Stimulated activated naive CD8-positive, alpha-beta T cell treated with anti-CD3 and anti-CD28 coated beads, Interleukin-15, amount 100 ng/mL, for 72 hours (primary cell): ENCODE data around the gene POLRMT.

Experiments
- ATAC-seq: fragments of 150-1000 bp; cut with Tn5 transposase; 2 replicates; pipeline ENCODE4 v1.10.0; 2021; ENCODE audit warnings: mild to moderate bottlenecking, moderate library complexity
- DNase-seq, 2 donors: peaks; one replicate each; pipeline ENCODE4 v3.0.0; 2021 to 2022
- H3K27ac Mint-ChIP-seq, 2 donors: one replicate each; pipeline ENCODE4 v1.8.0; 2022; ENCODE audit warnings: mild to moderate bottlenecking in 2 of 2, mixed read lengths in 2 of 2, moderate library complexity in 2 of 2
- H3K27me3 Mint-ChIP-seq: one replicate; pipeline ENCODE4 v1.8.0; 2022; ENCODE audit warnings: mixed read lengths
- H3K4me1 Mint-ChIP-seq: one replicate; pipeline ENCODE4 v1.8.0; 2022; ENCODE audit warnings: mild to moderate bottlenecking, mixed read lengths
- H3K4me3 Mint-ChIP-seq, 2 donors: one replicate each; pipeline ENCODE4 v1.8.0; 2022; ENCODE audit warnings: mild to moderate bottlenecking in 2 of 2, mixed read lengths in 2 of 2, moderate library complexity in 1 of 2
- H3K9me3 Mint-ChIP-seq, 2 donors: one replicate each; pipeline ENCODE4 v1.8.0; 2022; ENCODE audit warnings: mixed read lengths in 2 of 2

The POLRMT gene

GRCh38 chr19:577439-578392, 55.6 kb downstream of the POLRMT start:
- DNase-seq (no peak), ATAC-seq (peak; percentile 3)
- Mint-ChIP-seq H3K4me1 (peaks cover 41% of the 10 kb centered on the region), H3K4me3 (no peak overlapping the region), H3K9me3 (no peaks in the 10 kb centered on the region), H3K27ac (peak overlapping the region in 1 of 2 donors; percentile 85), H3K27me3 (no peaks in the 10 kb centered on the region)

- ATAC-seq: no peak
- H3K4me3 Mint-ChIP-seq: no peak overlapping the region
- no peaks in the 10 kb centered on the region for H3K9me3 Mint-ChIP-seq
- no peak for DNase-seq
- H3K27ac Mint-ChIP-seq: no peak overlapping the region
- no peaks in the 10 kb centered on the region for H3K27me3 Mint-ChIP-seq
- H3K4me1 Mint-ChIP-seq: peaks cover 45% of the 10 kb centered on the region
These were observed 56.4 kb downstream of the POLRMT start for GRCh38 chr19:576768-577438.

DNA sequence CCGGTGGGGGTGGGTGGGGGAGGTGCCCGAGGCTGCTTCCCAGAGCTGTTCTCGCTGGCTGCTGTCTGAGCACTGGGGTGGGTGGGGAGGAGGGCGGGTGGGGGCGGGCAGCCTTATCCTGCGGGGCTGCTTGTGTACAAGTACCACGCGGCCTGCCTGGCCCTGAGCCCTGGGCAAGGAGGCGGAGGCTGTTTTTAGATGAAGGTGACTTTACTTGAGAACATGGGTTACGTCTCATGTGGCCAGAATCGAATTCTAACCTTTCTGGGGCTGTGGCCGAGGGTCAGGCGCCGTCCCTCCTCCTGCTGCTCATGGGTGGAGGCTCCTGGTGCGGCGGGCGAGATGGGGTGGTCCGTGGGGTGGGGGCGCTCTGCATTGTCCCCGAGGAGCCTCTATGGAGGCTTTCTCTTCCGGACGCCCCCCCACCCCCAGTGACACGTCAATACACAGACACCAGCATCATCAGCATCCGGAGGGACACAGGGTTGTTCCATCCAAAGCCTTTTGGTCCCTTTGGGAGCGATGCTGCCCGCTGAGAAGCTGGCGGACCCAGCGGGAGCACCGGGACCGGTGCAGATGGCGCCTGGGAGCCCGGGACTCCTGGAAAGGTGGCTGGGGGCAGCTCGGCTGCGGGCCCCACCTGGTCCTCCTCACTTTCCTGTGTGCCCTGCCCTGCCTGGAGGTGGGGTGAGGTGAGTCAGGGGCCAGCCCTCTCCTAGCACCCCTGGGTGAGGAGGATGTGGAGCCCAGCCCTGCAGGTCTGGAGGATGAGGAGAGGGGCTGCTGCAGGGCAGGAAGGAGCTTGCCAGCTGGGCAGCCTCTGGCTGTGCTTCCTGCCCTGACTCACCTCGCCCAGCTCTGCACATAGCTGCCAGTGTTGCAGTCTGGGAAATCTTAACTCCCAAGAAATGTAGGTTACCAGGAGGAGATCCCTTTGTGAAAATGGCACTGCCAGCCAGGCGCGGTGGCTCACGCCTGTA, 57.5 kb downstream of the POLRMT start:
- no peak overlapping the region for H3K27ac Mint-ChIP-seq
- ATAC-seq: no peak
- no peaks in the 10 kb centered on the region for H3K27me3 Mint-ChIP-seq
- H3K4me1 Mint-ChIP-seq: peaks cover 54% of the 10 kb centered on the region
- H3K4me3 Mint-ChIP-seq: no peak overlapping the region
- H3K9me3 Mint-ChIP-seq: no peaks in the 10 kb centered on the region
- DNase-seq: no peak

DNA sequence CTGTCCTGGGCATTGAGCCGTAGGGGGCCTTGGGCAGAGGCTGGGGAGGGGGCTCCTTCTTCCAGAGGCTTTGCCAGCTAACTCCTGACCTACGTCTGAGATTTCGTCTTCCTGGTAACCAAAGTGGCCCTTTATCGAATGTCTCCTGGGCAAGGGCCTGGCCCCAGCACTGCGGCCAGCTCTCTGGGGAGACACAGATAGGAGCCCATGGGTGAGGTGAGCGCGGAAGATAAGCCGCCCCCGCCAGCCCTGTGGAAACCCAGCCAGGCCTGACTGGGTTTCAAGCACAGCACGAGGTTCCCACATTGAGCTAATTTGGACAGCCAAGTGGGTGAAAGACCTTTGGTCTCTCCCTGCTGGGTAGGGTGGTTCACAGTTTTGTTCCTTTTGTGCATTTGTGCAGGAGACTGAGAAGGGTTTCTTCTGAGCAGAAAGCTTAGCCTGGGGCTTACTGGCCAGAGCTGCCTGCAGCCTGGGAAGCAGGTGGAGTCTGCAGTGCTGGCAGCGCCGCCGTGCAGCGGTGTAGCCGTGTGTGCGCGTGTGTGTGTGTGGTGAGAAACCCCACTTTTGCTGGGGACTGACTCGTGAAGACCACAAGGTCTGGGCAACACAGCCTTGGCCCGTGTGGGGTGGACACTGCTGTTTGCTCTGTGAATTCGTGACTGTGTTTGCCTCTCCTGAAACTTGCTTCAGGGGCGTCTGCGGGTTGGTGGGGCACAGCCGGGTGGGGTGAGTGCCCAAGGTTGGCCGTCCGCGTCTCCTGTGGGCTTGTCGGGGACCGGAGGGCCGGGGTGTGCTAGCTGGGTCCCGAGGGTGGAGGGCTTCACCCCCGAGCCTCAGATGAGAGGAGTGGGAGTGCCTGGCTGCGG, 58.4 kb downstream of the POLRMT start:
- no peak for DNase-seq
- H3K27ac Mint-ChIP-seq: peak overlapping the region in 1 of 2 donors; percentile 81
- no peaks in the 10 kb centered on the region for H3K27me3 Mint-ChIP-seq
- H3K4me3 Mint-ChIP-seq: peak overlapping the region; percentile 88 to 93
- ATAC-seq: no peak
- no peaks in the 10 kb centered on the region for H3K9me3 Mint-ChIP-seq
- peaks cover 57% of the 10 kb centered on the region for H3K4me1 Mint-ChIP-seq

- peak overlapping the region; percentile 40 to 88 for H3K27ac Mint-ChIP-seq
- H3K4me1 Mint-ChIP-seq: peaks cover 61% of the 10 kb centered on the region
These were observed 59.9 kb downstream of the POLRMT start for GRCh38 chr19:573519-573825.

GRCh38 chr19:572743-573518, 60.4 kb downstream of the POLRMT start:
- DNase-seq (no peak), ATAC-seq (peak; percentile 38)
- H3K4me3 Mint-ChIP-seq: peak overlapping the region; percentile 88 to 93
- H3K27me3 Mint-ChIP-seq: no peaks in the 10 kb centered on the region
- H3K27ac Mint-ChIP-seq: peak overlapping the region; percentile 88 to 97
- H3K4me1 Mint-ChIP-seq: peaks cover 61% of the 10 kb centered on the region
- no peaks in the 10 kb centered on the region for H3K9me3 Mint-ChIP-seq

More at GRCh38 chr19:573519-573825, 59.9 kb downstream of the POLRMT start:
- no peak for DNase-seq
- Mint-ChIP-seq H3K9me3 (no peaks in the 10 kb centered on the region), H3K4me3 (peak overlapping the region; percentile 88 to 93), H3K27me3 (no peaks in the 10 kb centered on the region)
- no peak for ATAC-seq

GRCh38 chr19:572140-572742, 61.1 kb downstream of the POLRMT start, which contains the start of gene BSG:
Gene BSG, plus strand, starts transcription at chr19:572596. Its CDS starts 39 bp downstream, at chr19:572635.
- Mint-ChIP-seq H3K4me3 (peak within 1 kb of the TSS; percentile 88 to 93), H3K27me3 (no peaks in the 10 kb centered on the region), H3K9me3 (no peaks in the 10 kb centered on the region), H3K4me1 (peaks cover 60% of the 10 kb centered on the region), H3K27ac (peak within 1 kb of the TSS; percentile 97)
- DNase-seq: peak; percentile 97 to 98
- peak; percentile 90 for ATAC-seq

DNA sequence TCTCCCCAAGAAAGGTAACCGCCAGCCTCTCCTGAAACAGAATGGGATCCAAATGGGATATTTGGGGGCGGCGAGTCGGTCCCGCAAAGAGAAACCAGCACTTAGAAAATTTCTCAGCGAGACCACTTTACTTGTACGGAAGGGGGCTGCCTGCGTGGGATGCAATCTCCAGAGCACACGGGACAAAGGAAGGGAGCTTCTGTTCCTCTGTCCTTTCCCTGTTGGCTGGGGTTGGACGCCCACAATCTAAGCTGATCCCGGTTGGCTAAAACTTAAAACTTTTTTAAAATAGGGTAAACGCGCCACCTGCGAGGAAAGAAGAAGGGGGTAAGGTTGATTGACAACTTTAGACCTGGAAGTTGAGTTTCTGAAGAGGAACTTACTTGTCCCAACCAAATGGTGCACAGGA, 61.8 kb downstream of the POLRMT start:
- H3K27ac Mint-ChIP-seq: peak overlapping the region; percentile 86 to 96
- DNase-seq (no peak), ATAC-seq (no peak)
- no peaks in the 10 kb centered on the region for H3K27me3 Mint-ChIP-seq
- H3K4me3 Mint-ChIP-seq: peak overlapping the region; percentile 88 to 93
- H3K9me3 Mint-ChIP-seq: no peaks in the 10 kb centered on the region
- peaks cover 54% of the 10 kb centered on the region for H3K4me1 Mint-ChIP-seq

DNA sequence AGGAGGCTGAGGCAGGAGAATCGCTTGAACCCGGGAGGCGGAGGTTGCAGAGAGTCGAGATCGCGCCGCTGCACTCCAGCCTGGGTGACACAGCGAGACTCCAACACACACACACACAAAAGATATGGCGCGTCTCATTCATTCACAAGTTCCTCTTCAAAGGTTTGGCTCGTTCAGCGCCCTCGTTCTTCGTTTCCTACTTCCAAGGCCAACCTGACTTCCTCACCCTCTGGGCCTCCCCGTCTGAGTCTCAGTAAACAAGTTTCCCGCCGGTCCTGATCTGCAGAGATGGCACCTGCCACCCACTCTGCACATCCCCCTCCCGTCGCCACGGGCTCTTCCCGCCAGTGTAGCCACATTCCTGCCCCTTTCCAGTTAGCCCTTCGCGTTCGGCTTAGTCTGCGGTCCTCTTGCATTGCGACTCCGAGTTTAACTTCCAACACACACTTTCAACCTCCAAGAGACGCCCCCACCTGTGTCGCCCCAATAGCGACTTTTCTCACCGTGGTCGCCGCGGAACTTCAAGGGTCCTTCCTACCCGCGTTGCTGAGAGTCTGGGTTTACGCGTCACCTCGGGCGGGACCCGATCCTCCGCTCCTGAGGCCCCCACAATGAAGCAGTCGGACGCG, 62.3 kb downstream of the POLRMT start:
- H3K4me1 Mint-ChIP-seq: peaks cover 48% of the 10 kb centered on the region
- H3K4me3 Mint-ChIP-seq: peak overlapping the region; percentile 88 to 93
- H3K27me3 Mint-ChIP-seq: no peaks in the 10 kb centered on the region
- peak; percentile 61 to 63 for DNase-seq
- ATAC-seq: peak; percentile 36
- H3K27ac Mint-ChIP-seq: peak overlapping the region; percentile 55 to 86
- H3K9me3 Mint-ChIP-seq: no peaks in the 10 kb centered on the region

GRCh38 chr19:570251-570686, 63.1 kb downstream of the POLRMT start:
- Mint-ChIP-seq H3K27ac (peak overlapping the region in 1 of 2 donors; percentile 71), H3K9me3 (no peaks in the 10 kb centered on the region), H3K27me3 (no peaks in the 10 kb centered on the region), H3K4me3 (peak overlapping the region in 1 of 2 donors; percentile 42), H3K4me1 (peaks cover 41% of the 10 kb centered on the region)
- DNase-seq: no peak
- no peak for ATAC-seq

GRCh38 chr19:567296-567900, 65.9 kb downstream of the POLRMT start:
- Mint-ChIP-seq H3K27me3 (no peaks in the 10 kb centered on the region), H3K27ac (no peak overlapping the region), H3K4me1 (peaks cover 19% of the 10 kb centered on the region), H3K9me3 (no peaks in the 10 kb centered on the region), H3K4me3 (no peak overlapping the region)
- no peak for ATAC-seq
- no peak for DNase-seq
